GM12878 (cell line): Measurements from ENCODE around the gene HMGB3. TPM values are rescaled to one million over a fixed set of nuclear protein-coding genes. Genes with fewer than 3 reads are reported as not detected.

ENCODE experiments used
- ATAC-seq: fragments of 200-7000 bp; cut with Tn5 transposase; 3 replicates; pipeline ENCODE4 v1.9.1; 2020; ENCODE audit warnings: mild to moderate bottlenecking, moderate library complexity
- BruUV-seq: library from RNA; stranded (reverse); fragments of 400-500 nt; replicated peaks from 2 replicates; lab custom pipeline; 2021; lab: Mats Ljungman, UMichigan
- CTCF ChIA-PET: fragments of 300-600 bp; sonication (Branson Sonifier 250); formaldehyde crosslinking; extraction: SDS; loops from one replicate; lab custom pipeline; 2021; ENCODE audit warnings: inconsistent platforms; lab: Yijun Ruan, JAX
- POLR2A ChIA-PET: fragments of 350-600 bp; formaldehyde crosslinking; extraction: SDS; loops from one replicate; lab custom pipeline; 2021; ENCODE audit warnings: inconsistent platforms; lab: Charles Lee
- RAD21 ChIA-PET: fragments of 300-600 bp; sonication (Branson Sonifier 250); formaldehyde crosslinking; loops from one replicate; lab custom pipeline; 2023; ENCODE audit warnings: antibody characterized with exemption; ENCODE audit not compliant: unreplicated experiment; lab: Charles Lee
- SMC1A ChIA-PET: fragments of 300-600 bp; sonication (Branson Sonifier 250); formaldehyde crosslinking; loops from one replicate; lab custom pipeline; 2023; ENCODE audit not compliant: unreplicated experiment, uncharacterized antibody; lab: Charles Lee
- DNase-seq: peaks from one replicate; pipeline ENCODE4 v3.0.0-alpha.2; 2011; ENCODE audit warnings: low read depth, low spot score
- FAIRE-seq: peaks from 3 replicates; lab custom pipeline; 2011; peaks lifted over from hg19 to GRCh38; lab: Jason Lieb, UNC
- H2AFZ ChIP-seq: 2 replicates; pipeline ENCODE4 v1.6.0; 2011; ENCODE audit warnings: low read depth, low read length, control low read depth; ENCODE audit not compliant: control insufficient read depth
- H3K27ac ChIP-seq: 2 replicates; pipeline ENCODE4 v1.5.1; 2011; ENCODE audit warnings: control low read depth; ENCODE audit not compliant: control insufficient read depth, insufficient read depth
- H3K27me3 ChIP-seq, 2 experiments: replicated peaks in 1 of 2; 2 replicates each; pipeline versions ENCODE4 v1.6.0 to v1.6.1; 2011; ENCODE audit warnings: low read length in 1 of 2; ENCODE audit not compliant: control insufficient read depth in 2 of 2, insufficient read depth in 2 of 2
- H3K36me3 ChIP-seq, 2 experiments: 2 replicates each; pipeline ENCODE4 v1.5.1; 2011; ENCODE audit warnings: low read length in 1 of 2; ENCODE audit not compliant: control insufficient read depth in 2 of 2, insufficient read depth in 2 of 2
- H3K4me1 ChIP-seq: 2 replicates; pipeline ENCODE4 v1.6.1; 2011; ENCODE audit warnings: mild to moderate bottlenecking, low read length, moderate library complexity, mixed read lengths; ENCODE audit not compliant: control insufficient read depth, insufficient read depth
- H3K4me2 ChIP-seq: 2 replicates; pipeline ENCODE4 v1.6.0; 2011; ENCODE audit warnings: control low read depth; ENCODE audit not compliant: control insufficient read depth, insufficient read depth
- H3K4me3 ChIP-seq: fragments of 200-600 bp; sonication (generic); 2 replicates; pipeline ENCODE4 v1.5.1; 2016
- H3K79me2 ChIP-seq: 2 replicates; pipeline ENCODE4 v1.6.0; 2011; ENCODE audit warnings: low read length; ENCODE audit not compliant: control insufficient read depth, insufficient read depth
- H3K9ac ChIP-seq: 2 replicates; pipeline ENCODE4 v1.8.0; 2011; ENCODE audit warnings: low read length, control low read depth, mixed read lengths; ENCODE audit not compliant: control insufficient read depth, insufficient read depth
- H3K9me3 ChIP-seq: replicated peaks from 3 replicates; pipeline ENCODE4 v1.5.1; 2011; ENCODE audit warnings: mild to moderate bottlenecking, low read length; ENCODE audit not compliant: control insufficient read depth, insufficient read depth
- H4K20me1 ChIP-seq: 2 replicates; pipeline ENCODE4 v1.6.0; 2011; ENCODE audit not compliant: control insufficient read depth, insufficient read depth
- EZH2 ChIP-seq: IDR thresholded peaks from 2 replicates; pipeline ENCODE4 v1.6.1; 2012; ENCODE audit warnings: low read depth, mild to moderate bottlenecking, control low read depth, inconsistent platforms, low read length, borderline replicate concordance; ENCODE audit not compliant: control insufficient read depth
- PAX5 ChIP-seq: IDR thresholded peaks from 2 replicates; pipeline ENCODE4 v1.6.1; 2011; ENCODE audit warnings: low read depth, low read length, borderline replicate concordance
- ZBTB33 ChIP-seq: fragments of 450-650 bp; IDR thresholded peaks from 2 replicates; pipeline ENCODE4 v1.6.1; 2017; ENCODE audit warnings: mild to moderate bottlenecking
- WGBS: methylation state at CpG from one replicate; pipeline ENCODE4 v1.1.6; 2016; ENCODE audit warnings: low lambda C conversion rate; ENCODE audit not compliant: insufficient replicate concordance, insufficient coverage; ENCODE audit errors: missing lambda C conversion rate; 5-methylcytosine and 5-hydroxymethylcytosine counted together
- in situ Hi-C: fragments of 300-500 bp; cut with MboI; formaldehyde crosslinking; loops from 9 replicates; pipeline ENCODE4 v1.14.3; 2018; ENCODE audit warnings: mixed read lengths
- intact Hi-C: fragments of 100-400 bp; cut with micrococcal nuclease; formaldehyde crosslinking; loops from one replicate; pipeline ENCODE4 v1.14.2; 2022; ENCODE audit not compliant: unreplicated experiment
- polyA plus RNA-seq, 11 experiments: library from polyadenylated mRNA; depleted of rRNA in 4 of 11; unstranded in 6 of 11; stranded (reverse) in 5 of 11; fragments of >200 nt; fragmentation: Nextera tagmentation in 4 of 11; fragmentation: Illumina TruSeq in 1 of 11; extraction: Ambion mirVana in 4 of 11; extraction: Trizol in 1 of 11; gene quantifications; 1 replicate in 1 of 11; 2 replicates in 10 of 11; pipeline versions ENCODE4 v1.2.1 to v1.2.3, GENCODE V29; 2011 to 2016; ENCODE audit warnings: inconsistent platforms in 2 of 11, missing spikeins in 2 of 11, low read depth in 1 of 11
- total RNA-seq, 4 experiments: library from RNA; depleted of rRNA in 3 of 4; stranded (reverse); fragments of >200 nt in 3 of 4; fragmentation: Illumina TruSeq in 1 of 4; extraction: Trizol in 1 of 4; gene quantifications; 2 replicates each; pipeline versions ENCODE4 v1.2.1 to v1.2.3, GENCODE V29; 2013 to 2021
- TF ChIP-seq, protein P1 (sequence below): fragments of 450-650 bp; IDR thresholded peaks from 2 replicates; pipeline ENCODE4 v1.6.1; 2018; ENCODE audit warnings: borderline replicate concordance, mild to moderate bottlenecking; ENCODE audit not compliant: partially characterized antibody
- TF ChIP-seq, protein P2 (sequence below): IDR thresholded peaks from 2 replicates; pipeline ENCODE4 v1.6.1; 2012; ENCODE audit warnings: low read depth, low read length, improper control_type of control experiment

The HMGB3 gene
- total and polyA plus RNA-seq, 10 of the 15 experiments (the other 5 are each of a cell fraction or from before 2014, with no cell fraction given) = 19.1 to 167 (median 109) TPM

DNA sequence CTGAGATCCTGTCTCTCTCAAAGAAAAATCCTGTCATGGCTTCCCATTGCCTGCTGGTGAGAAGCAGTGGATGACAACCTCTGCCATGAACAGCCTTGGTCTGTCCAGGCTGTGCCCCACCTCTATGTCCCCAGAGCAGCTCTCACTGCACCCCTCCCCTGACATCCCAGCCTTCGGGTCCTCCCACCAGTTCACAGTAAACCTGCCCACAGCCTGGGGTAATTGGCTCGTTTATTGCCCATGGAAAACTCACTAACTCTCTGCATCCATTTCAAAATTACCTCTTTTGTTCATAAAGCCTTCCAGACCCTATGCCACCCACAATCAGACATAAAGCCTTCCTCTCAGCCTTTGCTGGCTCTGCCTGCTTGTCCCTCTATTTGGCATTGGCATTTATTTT is 10.7 kb upstream of the HMGB3 start:
- ChIA-PET RAD21 (no interaction called here), SMC1A (no interaction called here), POLR2A (no interaction called here)
- FAIRE-seq = no peak
- Histone ChIP-seq H3K4me2 (no peak overlapping the region), H3K36me3 (no peaks in the 10 kb centered on the region), H3K9me3 (no peaks in the 10 kb centered on the region), H2AFZ (no peak overlapping the region), H3K4me3 (no peak overlapping the region)
- intact Hi-C loops = no loop called here
- no peak for ATAC-seq
- WGBS = 41% methylated on average over 2 of the region's 2 CpGs
- in situ Hi-C loops = no loop called here
- no peak for TF ChIP-seq ZBTB33
- TF ChIP-seq, protein P1, sequence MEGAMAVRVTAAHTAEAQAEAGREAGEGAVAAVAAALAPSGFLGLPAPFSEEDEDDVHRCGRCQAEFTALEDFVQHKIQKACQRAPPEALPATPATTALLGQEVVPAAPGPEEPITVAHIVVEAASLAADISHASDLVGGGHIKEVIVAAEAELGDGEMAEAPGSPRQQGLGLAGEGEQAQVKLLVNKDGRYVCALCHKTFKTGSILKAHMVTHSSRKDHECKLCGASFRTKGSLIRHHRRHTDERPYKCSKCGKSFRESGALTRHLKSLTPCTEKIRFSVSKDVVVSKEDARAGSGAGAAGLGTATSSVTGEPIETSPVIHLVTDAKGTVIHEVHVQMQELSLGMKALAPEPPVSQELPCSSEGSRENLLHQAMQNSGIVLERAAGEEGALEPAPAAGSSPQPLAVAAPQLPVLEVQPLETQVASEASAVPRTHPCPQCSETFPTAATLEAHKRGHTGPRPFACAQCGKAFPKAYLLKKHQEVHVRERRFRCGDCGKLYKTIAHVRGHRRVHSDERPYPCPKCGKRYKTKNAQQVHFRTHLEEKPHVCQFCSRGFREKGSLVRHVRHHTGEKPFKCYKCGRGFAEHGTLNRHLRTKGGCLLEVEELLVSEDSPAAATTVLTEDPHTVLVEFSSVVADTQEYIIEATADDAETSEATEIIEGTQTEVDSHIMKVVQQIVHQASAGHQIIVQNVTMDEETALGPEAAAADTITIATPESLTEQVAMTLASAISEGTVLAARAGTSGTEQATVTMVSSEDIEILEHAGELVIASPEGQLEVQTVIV = no peak
- no peak for TF ChIP-seq EZH2
- TF ChIP-seq PAX5 = no peak
- TF ChIP-seq, protein P2, sequence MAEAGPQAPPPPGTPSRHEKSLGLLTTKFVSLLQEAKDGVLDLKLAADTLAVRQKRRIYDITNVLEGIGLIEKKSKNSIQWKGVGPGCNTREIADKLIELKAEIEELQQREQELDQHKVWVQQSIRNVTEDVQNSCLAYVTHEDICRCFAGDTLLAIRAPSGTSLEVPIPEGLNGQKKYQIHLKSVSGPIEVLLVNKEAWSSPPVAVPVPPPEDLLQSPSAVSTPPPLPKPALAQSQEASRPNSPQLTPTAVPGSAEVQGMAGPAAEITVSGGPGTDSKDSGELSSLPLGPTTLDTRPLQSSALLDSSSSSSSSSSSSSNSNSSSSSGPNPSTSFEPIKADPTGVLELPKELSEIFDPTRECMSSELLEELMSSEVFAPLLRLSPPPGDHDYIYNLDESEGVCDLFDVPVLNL = no peak
- TF ChIP-seq, all 136 proteins: peak for 0
- DNase-seq = no peak
- H4K20me1 ChIP-seq = no peaks in the 10 kb centered on the region
- H3K27ac ChIP-seq = no peak overlapping the region
- H3K4me1 ChIP-seq = no peaks in the 10 kb centered on the region
- peaks cover 0 to 2% of the 10 kb centered on the region in 2 experiments; a peak in 1 of 4 replicates for H3K27me3 ChIP-seq
- no peaks in the 10 kb centered on the region for H3K79me2 ChIP-seq
- BruUV-seq = no TSS peak
- H3K9ac ChIP-seq = no peak overlapping the region
- CTCF ChIA-PET = no interaction called here
